Stomach (tissue), 9 donors: ENCODE measurements around the gene C1orf87. TPM values are rescaled to one million over a fixed set of nuclear protein-coding genes. Genes with fewer than 3 reads are reported as not detected.
"Not testable (repeated sequence)": the region's sequence is repeated elsewhere in the genome, so short reads cannot be mapped to it uniquely, and the experiment has no call there.

Experiments
- DNase-seq, 2 donors: peaks; one replicate each; pipeline versions ENCODE4 v3.0.0 to v3.0.0-alpha.2; 2013 to 2019
- H3K27ac ChIP-seq, 5 donors: fragments of 200-600 bp in 4 of 5; sonication (generic) in 4 of 5; one replicate each; pipeline ENCODE4 v1.5.1; 2013 to 2019; ENCODE audit warnings: mild to moderate bottlenecking in 1 of 5, moderate library complexity in 1 of 5
- H3K27me3 ChIP-seq, 3 donors: fragments of 200-600 bp; sonication (generic); one replicate each; pipeline ENCODE4 v1.5.1; 2017 to 2019; ENCODE audit warnings: mixed run types in 1 of 3
- H3K36me3 ChIP-seq, 4 donors: fragments of 200-600 bp; sonication (generic); 1 replicate in 3 of 4; 2 replicates in 1 of 4; pipeline ENCODE4 v1.5.1; 2016 to 2019
- H3K4me1 ChIP-seq, 4 donors: fragments of 200-600 bp; sonication (generic); one replicate each; pipeline ENCODE4 v1.5.1; 2016 to 2019
- H3K4me3 ChIP-seq, 4 donors: fragments of 200-600 bp; sonication (generic) in 3 of 4; one replicate each; pipeline ENCODE4 v1.5.1; 2016 to 2019; ENCODE audit warnings: mild to moderate bottlenecking in 1 of 4
- H3K9me3 ChIP-seq, 4 donors: fragments of 200-600 bp; sonication (generic); one replicate each; pipeline ENCODE4 v1.5.1; 2016 to 2019
- EP300 ChIP-seq: sonication (generic); formaldehyde crosslinking; IDR thresholded peaks from one replicate; pipeline ENCODE4 v1.6.1; 2017; ENCODE audit warnings: antibody characterized with exemption
- POLR2A ChIP-seq, 4 donors: fragments of 450-650 bp; IDR thresholded peaks; one replicate each; pipeline ENCODE4 v1.6.1; 2016; ENCODE audit warnings: antibody characterized with exemption in 4 of 4, control low read depth in 2 of 4, mild to moderate bottlenecking in 1 of 4, moderate library complexity in 1 of 4
- POLR2AphosphoS5 ChIP-seq, 3 donors: sonication (generic); formaldehyde crosslinking; IDR thresholded peaks; one replicate each; pipeline ENCODE4 v1.6.1; 2016; ENCODE audit warnings: antibody characterized with exemption in 3 of 3
- WGBS, 5 donors: extraction: QIAGEN DNeasy Blood & Tissue Kit in 3 of 5; methylation state at CpG; one replicate each; pipeline versions ENCODE4 v1.1.5 to v1.1.7; 2013 to 2018; 5-methylcytosine and 5-hydroxymethylcytosine counted together
- intact Hi-C: fragments of 100-400 bp; cut with DNase I; formaldehyde crosslinking; loops from one replicate; pipeline ENCODE4 v1.15.1; 2023; ENCODE audit warnings: low total_unique reads
- polyA plus RNA-seq, 3 donors: library from polyadenylated mRNA; stranded (reverse); fragments of 200-250 nt; gene quantifications; one replicate each; pipeline ENCODE4 v1.2.3, GENCODE V29; 2013
- total RNA-seq, 5 donors: library from RNA; depleted of rRNA; stranded (reverse); fragments of >200 nt; gene quantifications; one replicate each; pipeline versions ENCODE4 v1.1.0 to v1.2.3, GENCODE V29; 2014 to 2016
- TF ChIP-seq, protein P1 (sequence below), 7 experiments: fragments of 450-650 bp in 4 of 7; fragments of 200-600 bp in 3 of 7; sonication (generic) in 3 of 7; IDR thresholded peaks; one replicate each; pipeline ENCODE4 v1.5.1; 2016 to 2019; ENCODE audit warnings: antibody characterized with exemption in 7 of 7, control low read depth in 2 of 7, mild to moderate bottlenecking in 1 of 7
- donor health status: healthy with polysubstance abuse.
- donor health status: Bipolar disorder and iron deficiency.
- donor health status: healthy.

C1orf87 gene
- total and polyA plus RNA-seq, 8 donors = not detected

DNA sequence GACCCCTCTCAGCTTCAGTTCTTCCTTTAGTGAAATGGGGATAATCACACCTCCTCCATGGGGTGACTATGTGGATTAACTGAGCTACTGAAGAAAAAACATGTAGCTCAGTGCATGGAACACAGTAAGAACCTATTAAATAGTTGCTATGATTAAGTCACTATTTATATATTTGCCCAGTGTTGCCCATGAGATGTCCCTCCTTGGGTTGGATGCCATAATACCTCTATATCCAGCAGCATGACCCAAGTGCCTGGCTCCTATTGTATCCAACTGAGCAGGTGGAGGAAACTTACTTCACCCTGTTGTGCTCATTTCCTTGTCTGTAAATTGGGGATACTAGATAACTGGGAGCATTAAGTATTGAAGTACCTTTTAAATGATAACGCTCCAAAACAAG, 99.9 kb downstream of the C1orf87 start:
- intact Hi-C loops = no loop called here
- Histone ChIP-seq H3K4me1 (peaks cover 0 to 21% (median 13%) of the 10 kb centered on the region in 4 donors), H3K27me3 (peaks cover 0 to 10% (median 0%) of the 10 kb centered on the region in 3 donors), H3K36me3 (no peaks in the 10 kb centered on the region), H3K9me3 (no peaks in the 10 kb centered on the region), H3K4me3 (no peak overlapping the region), H3K27ac (no peak overlapping the region)
- WGBS, 5 donors = 67 to 87% (median 85%) methylated on average over 1 of the region's 1 CpG
- DNase-seq = no peak
- TF ChIP-seq POLR2A (IDR thresholded peaks at IDR 0.05) (no peak), POLR2AphosphoS5 (IDR thresholded peaks at IDR 0.05) (no peak), EP300 (no peak)
- TF ChIP-seq, protein P1, sequence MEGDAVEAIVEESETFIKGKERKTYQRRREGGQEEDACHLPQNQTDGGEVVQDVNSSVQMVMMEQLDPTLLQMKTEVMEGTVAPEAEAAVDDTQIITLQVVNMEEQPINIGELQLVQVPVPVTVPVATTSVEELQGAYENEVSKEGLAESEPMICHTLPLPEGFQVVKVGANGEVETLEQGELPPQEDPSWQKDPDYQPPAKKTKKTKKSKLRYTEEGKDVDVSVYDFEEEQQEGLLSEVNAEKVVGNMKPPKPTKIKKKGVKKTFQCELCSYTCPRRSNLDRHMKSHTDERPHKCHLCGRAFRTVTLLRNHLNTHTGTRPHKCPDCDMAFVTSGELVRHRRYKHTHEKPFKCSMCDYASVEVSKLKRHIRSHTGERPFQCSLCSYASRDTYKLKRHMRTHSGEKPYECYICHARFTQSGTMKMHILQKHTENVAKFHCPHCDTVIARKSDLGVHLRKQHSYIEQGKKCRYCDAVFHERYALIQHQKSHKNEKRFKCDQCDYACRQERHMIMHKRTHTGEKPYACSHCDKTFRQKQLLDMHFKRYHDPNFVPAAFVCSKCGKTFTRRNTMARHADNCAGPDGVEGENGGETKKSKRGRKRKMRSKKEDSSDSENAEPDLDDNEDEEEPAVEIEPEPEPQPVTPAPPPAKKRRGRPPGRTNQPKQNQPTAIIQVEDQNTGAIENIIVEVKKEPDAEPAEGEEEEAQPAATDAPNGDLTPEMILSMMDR (IDR thresholded peaks at IDR 0.05) = no peak

DNA sequence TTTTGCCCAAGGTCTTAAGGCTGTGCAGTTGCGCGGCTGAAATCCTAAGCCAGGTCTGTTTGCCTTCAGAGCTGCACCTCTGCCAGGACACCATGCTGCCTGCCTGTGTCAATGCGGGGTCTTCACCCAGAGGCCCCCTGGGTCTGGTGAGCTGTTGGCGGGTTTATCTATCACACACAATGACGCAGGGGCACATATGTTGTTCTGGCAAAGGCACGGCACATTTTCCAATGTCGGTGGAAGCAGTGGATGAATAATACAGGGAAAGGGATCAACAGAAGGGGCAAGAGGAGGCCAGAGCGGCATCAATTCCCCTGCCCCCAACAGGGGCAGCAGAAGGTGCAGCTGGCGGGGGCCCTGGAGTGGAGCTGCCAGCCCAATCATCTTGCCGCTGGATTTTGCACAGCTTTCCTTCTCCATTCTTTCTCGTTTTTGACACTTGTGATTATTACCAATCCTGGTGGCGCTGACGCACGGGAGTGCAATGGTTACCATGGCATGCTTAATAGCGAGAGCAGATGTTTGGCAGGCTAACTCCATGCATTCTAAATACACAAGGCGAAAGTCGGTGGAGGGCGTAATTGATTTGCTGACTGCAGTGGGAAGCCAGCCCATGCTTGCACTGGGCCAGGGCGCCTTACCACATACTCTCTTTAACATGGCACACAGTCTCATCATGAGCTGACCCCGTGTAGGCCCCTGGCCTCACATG, 101.2 kb downstream of the C1orf87 start:
- WGBS, 5 donors = 76 to 85% (median 82%) methylated on average over 19 to 20 of the region's 20 CpGs
- H3K9me3 ChIP-seq = no peaks in the 10 kb centered on the region
- H3K4me3 ChIP-seq = no peak overlapping the region
- H3K27me3 ChIP-seq = peaks cover 0 to 10% (median 0%) of the 10 kb centered on the region in 3 donors
- TF ChIP-seq, protein P1 (IDR thresholded peaks at IDR 0.05) = no peak
- TF ChIP-seq EP300 (no peak), POLR2AphosphoS5 (IDR thresholded peaks at IDR 0.05) (no peak), POLR2A (IDR thresholded peaks at IDR 0.05) (no peak)
- H3K4me1 ChIP-seq = peaks cover 1 to 23% (median 15%) of the 10 kb centered on the region in 4 donors
- H3K27ac ChIP-seq = peak overlapping the region in 1 of 5 donors; percentile 5
- H3K36me3 ChIP-seq = no peaks in the 10 kb centered on the region
- intact Hi-C loops = no loop called here
- peak in 1 of 2 donors; percentile 67 for DNase-seq

DNA sequence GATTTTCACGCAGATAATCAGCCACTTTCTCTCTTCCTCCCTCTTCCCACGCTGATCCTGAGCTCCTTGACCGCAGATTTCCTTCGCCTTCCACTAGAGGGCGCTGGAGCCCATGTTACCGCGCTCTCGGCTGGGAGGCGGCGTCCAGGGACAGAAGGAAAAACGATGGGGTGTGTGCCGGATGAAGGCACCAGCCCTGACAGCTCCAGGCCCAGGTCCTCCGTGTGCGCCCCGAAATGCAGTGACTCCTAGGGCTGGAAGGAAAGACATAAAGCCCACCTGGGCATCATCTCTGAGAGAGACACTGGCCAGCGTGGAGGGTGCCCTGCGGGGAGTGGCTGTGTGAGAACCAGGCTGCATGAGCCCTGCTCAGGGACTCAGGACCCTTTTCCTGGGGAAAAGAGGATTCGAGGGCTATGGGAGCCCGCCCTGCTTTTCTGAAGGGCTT, 102.1 kb downstream of the C1orf87 start:
- intact Hi-C loops = no loop called here
- peak; percentile 72 to 91 for DNase-seq
- 8 to 14% (median 11%) methylated on average over 19 of the region's 19 CpGs for WGBS, 5 donors

DNA sequence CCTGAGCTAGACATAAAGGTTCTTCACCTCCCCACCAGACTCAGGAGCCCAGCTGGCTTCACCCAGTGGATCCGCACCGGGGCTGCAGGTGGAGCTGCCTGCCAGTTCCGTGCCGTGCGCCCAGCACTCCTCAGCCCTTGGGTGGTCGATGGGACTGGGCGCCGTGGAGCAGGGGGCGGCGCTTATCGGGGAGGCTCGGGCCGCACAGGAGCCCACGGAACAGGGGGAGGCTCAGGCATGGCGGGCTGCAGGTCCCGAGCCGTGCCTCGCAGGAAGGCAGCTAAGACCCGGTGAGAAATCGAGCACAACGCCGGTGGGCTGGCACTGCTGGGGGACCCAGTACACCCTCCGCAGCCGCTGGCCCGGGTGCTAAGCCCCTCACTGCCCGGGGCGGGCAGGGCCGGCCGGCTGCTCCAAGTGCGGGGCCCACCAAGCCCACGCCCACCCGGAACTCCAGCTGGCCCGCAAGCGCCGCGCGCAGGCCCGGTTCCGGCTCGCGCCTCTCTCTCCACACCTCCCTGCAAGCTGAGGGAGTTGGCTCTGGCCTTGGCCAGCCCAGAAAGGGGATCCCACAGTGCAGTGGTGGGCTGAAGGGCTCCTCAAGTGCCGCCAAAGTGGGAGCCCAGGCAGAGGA, 103.9 kb downstream of the C1orf87 start:
- H3K9me3 ChIP-seq, intact Hi-C loops, H3K27ac ChIP-seq, H3K4me3 ChIP-seq, DNase-seq, H3K27me3 ChIP-seq, H3K36me3 ChIP-seq: not testable (repeated sequence)
- peaks cover 11 to 24% (median 18%) of the 10 kb centered on the region in 4 donors for H3K4me1 ChIP-seq
- WGBS, 5 donors = 96 to 98% (median 98%) methylated on average over 21 to 42 of the region's 42 CpGs

More for the DNA sequence above, 102.1 kb downstream of the C1orf87 start:
- Histone ChIP-seq H3K36me3 (no peaks in the 10 kb centered on the region), H3K9me3 (no peaks in the 10 kb centered on the region), H3K27ac (peak overlapping the region in 1 of 5 donors; percentile 5), H3K27me3 (peaks cover 0 to 8% (median 0%) of the 10 kb centered on the region in 3 donors), H3K4me3 (no peak overlapping the region), H3K4me1 (peaks cover 10 to 25% (median 19%) of the 10 kb centered on the region in 4 donors)
- no peak for TF ChIP-seq EP300
- TF ChIP-seq, protein P1 (IDR thresholded peaks at IDR 0.05) = peak in 5 of 7 experiments; percentile 75 to 85 (median 83)

DNA sequence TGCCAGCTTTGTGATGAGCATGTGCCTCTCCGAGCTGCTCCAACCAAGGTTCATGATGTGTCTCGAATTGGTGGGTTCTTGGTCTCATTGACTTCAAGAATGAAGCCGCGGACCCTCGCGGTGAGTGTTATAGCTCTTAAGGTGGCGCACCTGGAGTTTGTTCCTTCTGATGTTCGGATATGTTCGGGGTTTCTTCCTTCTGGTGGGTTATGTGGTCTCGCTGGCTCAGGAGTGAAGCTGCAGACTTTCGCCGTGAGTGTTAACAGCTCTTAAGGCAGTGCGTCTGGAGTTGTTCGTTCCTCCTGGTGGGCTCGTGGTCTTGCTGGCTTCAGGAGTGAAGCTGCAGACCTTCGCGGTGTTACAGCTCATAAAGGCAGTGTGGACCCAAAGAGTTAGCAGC, 104.8 kb downstream of the C1orf87 start:
- H3K9me3 ChIP-seq, H3K27me3 ChIP-seq, H3K36me3 ChIP-seq, H3K27ac ChIP-seq, intact Hi-C loops, DNase-seq, H3K4me3 ChIP-seq: not testable (repeated sequence)
- 88 to 95% (median 91%) methylated on average over 17 of the region's 17 CpGs for WGBS, 5 donors
- peaks cover 11 to 24% (median 18%) of the 10 kb centered on the region in 4 donors for H3K4me1 ChIP-seq
